H9 (cell line): ENCODE data around the gene ORC2. TPM values are rescaled to one million over a fixed set of nuclear protein-coding genes. Genes with fewer than 3 reads are reported as not detected.
A peak's percentile ranks its signal among the peaks of the same experiment; 100 is the strongest.

Source experiments
- DNase-seq: peaks from one replicate; pipeline ENCODE4 v3.0.0-alpha.2; 2017
- H2AFZ ChIP-seq: one replicate; pipeline ENCODE4 v1.6.1; 2013; ENCODE audit warnings: mild to moderate bottlenecking, low read length, control low read depth, moderate library complexity
- H2AK5ac ChIP-seq: 2 replicates; pipeline ENCODE4 v1.6.1; 2013; ENCODE audit warnings: low read length, control low read depth, mixed read lengths; ENCODE audit not compliant: insufficient read length
- H2BK120ac ChIP-seq: one replicate; pipeline ENCODE4 v1.6.1; 2013; ENCODE audit warnings: low read depth, mild to moderate bottlenecking, low read length, control low read depth, inconsistent platforms; ENCODE audit not compliant: poor library complexity, severe bottlenecking
- H2BK12ac ChIP-seq: 2 replicates; pipeline ENCODE4 v1.6.1; 2013; ENCODE audit warnings: low read length, control low read depth, mixed read lengths, low read depth; ENCODE audit not compliant: insufficient read length
- H2BK15ac ChIP-seq: 2 replicates; pipeline ENCODE4 v1.6.1; 2013; ENCODE audit warnings: low read depth, low read length, control low read depth
- H2BK20ac ChIP-seq: one replicate; pipeline ENCODE4 v1.6.1; 2013; ENCODE audit warnings: low read depth, mild to moderate bottlenecking, low read length, control low read depth, inconsistent platforms; ENCODE audit not compliant: poor library complexity, severe bottlenecking
- H2BK5ac ChIP-seq: 2 replicates; pipeline ENCODE4 v1.6.1; 2013; ENCODE audit warnings: low read length, control low read depth, mixed read lengths; ENCODE audit not compliant: insufficient read length
- H3K14ac ChIP-seq: 2 replicates; pipeline ENCODE4 v1.6.1; 2013; ENCODE audit warnings: low read length, control low read depth; ENCODE audit not compliant: insufficient read depth
- H3K18ac ChIP-seq: 2 replicates; pipeline ENCODE4 v1.6.1; 2013; ENCODE audit warnings: low read depth, mild to moderate bottlenecking, mixed read lengths, low read length, control low read depth; ENCODE audit not compliant: insufficient read length
- H3K23ac ChIP-seq: 2 replicates; pipeline ENCODE4 v1.6.1; 2013; ENCODE audit warnings: low read length, control low read depth, mixed read lengths, low read depth; ENCODE audit not compliant: insufficient read length
- H3K23me2 ChIP-seq: 2 replicates; pipeline ENCODE4 v1.6.1; 2013; ENCODE audit warnings: low read depth, mild to moderate bottlenecking, mixed read lengths, low read length, control low read depth; ENCODE audit not compliant: insufficient read length, poor library complexity, severe bottlenecking
- H3K27ac ChIP-seq: 2 replicates; pipeline ENCODE4 v1.5.1; 2013; ENCODE audit warnings: low read length, control low read depth, mixed read lengths, low read depth; ENCODE audit not compliant: insufficient read length
- H3K27me3 ChIP-seq: 2 replicates; pipeline ENCODE4 v1.6.1; 2013; ENCODE audit warnings: low read length, control low read depth, inconsistent platforms; ENCODE audit not compliant: insufficient read depth
- H3K4ac ChIP-seq: 2 replicates; pipeline ENCODE4 v1.6.1; 2013; ENCODE audit warnings: low read depth, mild to moderate bottlenecking, control low read depth, inconsistent platforms, low read length, moderate library complexity
- H3K4me1 ChIP-seq: 2 replicates; pipeline ENCODE4 v1.6.1; 2013; ENCODE audit warnings: low read length, control low read depth, inconsistent platforms; ENCODE audit not compliant: insufficient read depth
- H3K4me2 ChIP-seq: 2 replicates; pipeline ENCODE4 v1.6.1; 2013; ENCODE audit warnings: low read length, control low read depth, mixed read lengths; ENCODE audit not compliant: insufficient read length, insufficient read depth
- H3K56ac ChIP-seq: 2 replicates; pipeline ENCODE4 v1.6.1; 2013; ENCODE audit warnings: low read depth, mild to moderate bottlenecking, mixed read lengths, low read length, control low read depth; ENCODE audit not compliant: insufficient read length
- H3K79me1 ChIP-seq: 2 replicates; pipeline ENCODE4 v1.6.1; 2013; ENCODE audit warnings: low read depth, mild to moderate bottlenecking, moderate library complexity, low read length, control low read depth, inconsistent platforms; ENCODE audit not compliant: insufficient read depth, poor library complexity, severe bottlenecking
- H3K79me2 ChIP-seq: 2 replicates; pipeline ENCODE4 v1.6.1; 2013; ENCODE audit warnings: low read length, control low read depth, inconsistent platforms; ENCODE audit not compliant: insufficient read depth
- H3K9ac ChIP-seq: 2 replicates; pipeline ENCODE4 v1.6.1; 2013; ENCODE audit warnings: low read length, control low read depth, mixed read lengths; ENCODE audit not compliant: insufficient read length; ENCODE audit errors: extremely low read depth
- H3K9me3 ChIP-seq: one replicate; pipeline ENCODE4 v1.6.1; 2013; ENCODE audit warnings: low read depth, low read length, inconsistent platforms; ENCODE audit not compliant: control insufficient read depth
- H3T11ph ChIP-seq: one replicate; pipeline ENCODE4 v1.6.1; 2013; ENCODE audit warnings: mild to moderate bottlenecking, low read length, control low read depth, inconsistent platforms
- H4K20me1 ChIP-seq: one replicate; pipeline ENCODE4 v1.6.1; 2013; ENCODE audit not compliant: control insufficient read depth, insufficient read length, insufficient read depth
- H4K5ac ChIP-seq: 2 replicates; pipeline ENCODE4 v1.6.1; 2013; ENCODE audit warnings: low read depth, mild to moderate bottlenecking, mixed read lengths, low read length, control low read depth; ENCODE audit not compliant: insufficient read length
- H4K8ac ChIP-seq: replicated peaks from 2 replicates; pipeline ENCODE4 v1.6.1; 2013; ENCODE audit warnings: low read length, control low read depth, mixed read lengths, low read depth; ENCODE audit not compliant: insufficient read length
- H4K91ac ChIP-seq: 2 replicates; pipeline ENCODE4 v1.6.1; 2013; ENCODE audit warnings: low read depth, mild to moderate bottlenecking, moderate library complexity, mixed read lengths, low read length, control low read depth; ENCODE audit not compliant: insufficient read length
- H3K27ac Mint-ChIP-seq, 3 experiments: 2 replicates in 2 of 3; 3 replicates in 1 of 3; pipeline ENCODE4 v1.8.0; 2020 to 2021; ENCODE audit warnings: mixed read lengths in 3 of 3, mild to moderate bottlenecking in 1 of 3, moderate library complexity in 1 of 3
- H3K27me3 Mint-ChIP-seq: 2 replicates; pipeline ENCODE4 v1.8.0; 2021; ENCODE audit warnings: low read depth, mild to moderate bottlenecking, moderate library complexity, mixed read lengths
- H3K36me3 Mint-ChIP-seq, 3 experiments: 2 replicates in 2 of 3; 3 replicates in 1 of 3; pipeline ENCODE4 v1.8.0; 2020 to 2021; ENCODE audit warnings: low read depth in 3 of 3, mixed read lengths in 3 of 3; ENCODE audit not compliant: insufficient read depth in 1 of 3
- H3K4me1 Mint-ChIP-seq, 2 experiments: 2 replicates each; pipeline ENCODE4 v1.8.0; 2020; ENCODE audit warnings: mixed read lengths in 2 of 2
- H3K4me3 Mint-ChIP-seq, 2 experiments: 2 replicates in 1 of 2; 3 replicates in 1 of 2; pipeline ENCODE4 v1.8.0; 2020 to 2021; ENCODE audit warnings: mild to moderate bottlenecking in 2 of 2, mixed read lengths in 2 of 2, moderate library complexity in 1 of 2
- H3K9me3 Mint-ChIP-seq, 2 experiments: 2 replicates in 1 of 2; 3 replicates in 1 of 2; pipeline ENCODE4 v1.8.0; 2020; ENCODE audit warnings: mild to moderate bottlenecking in 2 of 2, mixed read lengths in 2 of 2, moderate library complexity in 1 of 2
- WGBS: extraction: QIAGEN DNeasy Blood & Tissue Kit; methylation state at CpG from one replicate; pipeline ENCODE4 v1.1.7; 2013; ENCODE audit warnings: missing lambda C conversion rate, low lambda C conversion rate, mixed read lengths; ENCODE audit not compliant: insufficient read length; ENCODE audit errors: extremely low coverage; 5-methylcytosine and 5-hydroxymethylcytosine counted together
- long read RNA-seq: library from polyadenylated mRNA; unstranded; transcript quantifications from one replicate; pipeline ENCODE4 v2.0.0, GENCODE V29; 2020
- total RNA-seq: library from RNA; stranded (reverse); gene quantifications from 2 replicates; pipeline ENCODE4 v1.2.1, GENCODE V29; 2021
- TF ChIP-seq, protein P1 (sequence below): fragments of 200-600 bp; sonication (generic); conservative IDR thresholded peaks from 3 replicates; pipeline ENCODE4 v1.8.0; 2021; ENCODE audit warnings: antibody characterized with exemption, mild to moderate bottlenecking

Gene ORC2
- 61.8 and 65.2 TPM in 2 replicates for total RNA-seq
- long read RNA-seq, full-length matches to known transcripts = 50 of 94 reads
- long read RNA-seq, partial matches to known transcripts = 8 of 94 reads
- long read RNA-seq, other reads (novel, unspliced or antisense) = 36 of 94 reads

DNA sequence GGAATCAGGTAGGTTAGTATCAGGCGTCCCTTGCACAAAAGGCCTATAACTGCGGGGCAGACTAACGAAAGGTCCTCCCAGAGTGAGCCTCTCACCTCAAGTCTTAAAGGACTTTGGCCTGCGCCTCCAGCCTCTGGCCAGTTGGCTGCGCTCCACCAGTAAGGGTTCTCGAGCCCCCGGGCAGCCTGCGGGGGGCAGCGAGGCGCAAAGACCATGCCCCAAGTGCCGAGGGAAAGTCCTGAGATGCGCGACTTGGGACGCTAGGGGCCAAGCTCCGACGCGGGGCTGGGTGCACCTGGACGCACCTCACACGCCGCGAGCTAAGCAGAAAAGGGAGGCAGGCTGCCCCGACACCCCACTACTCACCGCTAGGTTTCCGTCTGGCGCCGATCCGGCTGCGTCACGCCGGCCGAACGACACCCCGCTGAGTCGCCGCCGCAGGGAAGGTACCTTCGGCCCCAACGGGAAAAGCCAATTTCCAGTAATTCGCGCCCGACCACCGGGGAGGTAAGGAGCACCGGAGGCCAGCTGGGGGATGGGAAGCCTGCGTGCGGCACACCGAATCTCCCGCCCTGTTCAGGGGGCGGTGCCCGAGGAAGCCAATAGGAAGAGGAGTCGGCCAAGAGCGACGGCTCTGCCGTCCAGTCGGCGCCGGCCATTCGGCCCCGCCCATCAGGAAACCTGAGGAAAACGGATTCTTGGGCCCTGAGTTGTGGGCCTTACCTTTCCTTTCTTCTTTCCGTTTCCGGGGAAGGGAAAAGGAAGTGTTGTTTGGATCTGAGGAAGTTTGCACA, at the start of gene ORC2:
Gene ORC2 (minus strand): TSS at position 537 of the 794 bp plus-strand sequence. CDS start 5,537 bp downstream, outside the sequence.
- WGBS = no CpG with 5 or more reads among the region's 61 CpGs
- no peak within 1 kb of the TSS for H4K91ac ChIP-seq
- Mint-ChIP-seq H3K4me1 (peaks cover 26 to 32% of the 10 kb centered on the region in 2 experiments), H3K4me3 (peak within 1 kb of the TSS; percentile 98 to 99), H3K27me3 (no peaks in the 10 kb centered on the region), H3K27ac (peak within 1 kb of the TSS; percentile 98 to 99 (median 98)), H3K9me3 (no peaks in the 10 kb centered on the region), H3K36me3 (peaks cover 0 to 13% (median 12%) of the 10 kb centered on the region in 3 experiments; a peak in 6 of 7 replicates)
- no peak within 1 kb of the TSS for H3K27ac ChIP-seq
- H3K4ac ChIP-seq = no peak within 1 kb of the TSS
- H4K20me1 ChIP-seq = no peaks in the 10 kb centered on the region
- no peak within 1 kb of the TSS for H3T11ph ChIP-seq
- H3K9ac ChIP-seq = peak within 1 kb of the TSS; percentile 86
- H3K27me3 ChIP-seq = no peaks in the 10 kb centered on the region
- no peak within 1 kb of the TSS for H2BK15ac ChIP-seq
- H2AFZ ChIP-seq = no peak within 1 kb of the TSS
- TF ChIP-seq, protein P1, sequence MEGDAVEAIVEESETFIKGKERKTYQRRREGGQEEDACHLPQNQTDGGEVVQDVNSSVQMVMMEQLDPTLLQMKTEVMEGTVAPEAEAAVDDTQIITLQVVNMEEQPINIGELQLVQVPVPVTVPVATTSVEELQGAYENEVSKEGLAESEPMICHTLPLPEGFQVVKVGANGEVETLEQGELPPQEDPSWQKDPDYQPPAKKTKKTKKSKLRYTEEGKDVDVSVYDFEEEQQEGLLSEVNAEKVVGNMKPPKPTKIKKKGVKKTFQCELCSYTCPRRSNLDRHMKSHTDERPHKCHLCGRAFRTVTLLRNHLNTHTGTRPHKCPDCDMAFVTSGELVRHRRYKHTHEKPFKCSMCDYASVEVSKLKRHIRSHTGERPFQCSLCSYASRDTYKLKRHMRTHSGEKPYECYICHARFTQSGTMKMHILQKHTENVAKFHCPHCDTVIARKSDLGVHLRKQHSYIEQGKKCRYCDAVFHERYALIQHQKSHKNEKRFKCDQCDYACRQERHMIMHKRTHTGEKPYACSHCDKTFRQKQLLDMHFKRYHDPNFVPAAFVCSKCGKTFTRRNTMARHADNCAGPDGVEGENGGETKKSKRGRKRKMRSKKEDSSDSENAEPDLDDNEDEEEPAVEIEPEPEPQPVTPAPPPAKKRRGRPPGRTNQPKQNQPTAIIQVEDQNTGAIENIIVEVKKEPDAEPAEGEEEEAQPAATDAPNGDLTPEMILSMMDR = peak; percentile 78
- H3K79me1 ChIP-seq = no peaks in the 10 kb centered on the region
- peaks cover 2% of the 10 kb centered on the region; the same call in 1 of the 2 replicates for H3K4me1 ChIP-seq
- DNase-seq = peak; percentile 95
- H3K23ac ChIP-seq = no peak within 1 kb of the TSS
- peak within 1 kb of the TSS; percentile 29 for H3K18ac ChIP-seq
- H2BK5ac ChIP-seq = no peak within 1 kb of the TSS
- peaks cover 5% of the 10 kb centered on the region; the same call in 1 of the 2 replicates for H3K79me2 ChIP-seq
- H3K56ac ChIP-seq = no peak within 1 kb of the TSS
- H2BK20ac ChIP-seq = no peak within 1 kb of the TSS
- peak within 1 kb of the TSS; percentile 74 for H3K14ac ChIP-seq
- H2AK5ac ChIP-seq = no peak within 1 kb of the TSS
- H4K5ac ChIP-seq = no peak within 1 kb of the TSS
- no peak within 1 kb of the TSS for H2BK120ac ChIP-seq
- H3K9me3 ChIP-seq = no peaks in the 10 kb centered on the region
- H2BK12ac ChIP-seq = no peak within 1 kb of the TSS
- peaks cover 4% of the 10 kb centered on the region for H3K23me2 ChIP-seq
- peak within 1 kb of the TSS; percentile 87 for H3K4me2 ChIP-seq
- H4K8ac ChIP-seq = no peak within 1 kb of the TSS
